HCT116 (cell line): ENCODE measurements around the gene MAPK8IP3. TPM values are rescaled to one million over a fixed set of nuclear protein-coding genes. Genes with fewer than 3 reads are reported as not detected.
"Not testable (repeated sequence)": the region's sequence is repeated elsewhere in the genome, so short reads cannot be mapped to it uniquely, and the experiment has no call there.

ENCODE experiments used
- ATAC-seq: fragments of 200-7000 bp; cut with Tn5 transposase; 2 replicates; pipeline ENCODE4 v1.9.1; 2020; ENCODE audit warnings: mild to moderate bottlenecking, moderate library complexity
- BruUV-seq: library from RNA; stranded (reverse); fragments of 400-500 nt; replicated peaks from 2 replicates; lab custom pipeline; 2021; lab: Mats Ljungman, UMichigan
- CTCF ChIA-PET: fragments of 300-600 bp; sonication (Branson Sonifier 250); formaldehyde crosslinking; loops from one replicate; lab custom pipeline; 2021; ENCODE audit warnings: antibody characterized with exemption; lab: Charles Lee
- POLR2A ChIA-PET: fragments of 300-600, 350-600 bp; sonication (Branson Sonifier 250); formaldehyde crosslinking; loops from one replicate; lab custom pipeline; 2021; ENCODE audit warnings: antibody characterized with exemption; lab: Charles Lee
- RAD21 ChIA-PET, 2 experiments: fragments of 300-600 bp; sonication (Branson Sonifier 250); formaldehyde crosslinking; loops; one replicate each; lab custom pipeline; 2023; ENCODE audit warnings: low total read pairs in 2 of 2; ENCODE audit not compliant: uncharacterized antibody in 2 of 2, unreplicated experiment in 2 of 2, low non-redundant PET in 1 of 2; lab: Charles Lee
- DNase-seq: peaks from one replicate; pipeline ENCODE4 v3.0.0-alpha.2; 2010; ENCODE audit warnings: low read depth, low spot score
- H2AFZ ChIP-seq: fragments of 200-600 bp; shearing (Covaris generic), sonication (generic); 2 replicates; pipeline ENCODE4 v1.6.1; 2017; ENCODE audit warnings: low read depth, mixed run types, mixed read lengths, antibody characterized with exemption, low read length; ENCODE audit not compliant: poor library complexity, severe bottlenecking
- H3K27ac ChIP-seq: 2 replicates; pipeline ENCODE4 v1.5.1; 2012; ENCODE audit warnings: low read depth, low read length
- H3K27me3 ChIP-seq: fragments of 200-600 bp; sonication (generic); 2 replicates; pipeline ENCODE4 v1.6.1; 2016; ENCODE audit warnings: mixed run types, low read length, mixed read lengths; ENCODE audit not compliant: insufficient read depth
- H3K36me3 ChIP-seq, 2 experiments: fragments of 200-500 bp in 1 of 2; fragments of 200-600 bp in 1 of 2; sonication (Bioruptor generic) in 1 of 2; sonication (generic) in 1 of 2; 2 replicates each; pipeline versions ENCODE4 v1.5.1 to v1.6.1; 2014 to 2016; ENCODE audit warnings: low read length in 2 of 2, inconsistent platforms in 1 of 2, mixed read lengths in 1 of 2, mixed run types in 1 of 2; ENCODE audit not compliant: insufficient read depth in 2 of 2, control insufficient read depth in 1 of 2
- H3K4me1 ChIP-seq, 2 experiments: fragments of 200-600 bp in 1 of 2; sonication (generic) in 1 of 2; 2 replicates each; pipeline versions ENCODE4 v1.5.1 to v1.6.1; 2012 to 2017; ENCODE audit warnings: low read length in 2 of 2, inconsistent platforms in 1 of 2, mild to moderate bottlenecking in 1 of 2, mixed read lengths in 1 of 2, mixed run types in 1 of 2, moderate library complexity in 1 of 2; ENCODE audit not compliant: insufficient read depth in 2 of 2, control insufficient read depth in 1 of 2
- H3K4me2 ChIP-seq: fragments of 200-600 bp; sonication (generic); 2 replicates; pipeline ENCODE4 v1.6.1; 2017; ENCODE audit warnings: mixed run types, low read length, mixed read lengths
- H3K4me3 ChIP-seq, 2 experiments: fragments of 200-600 bp in 1 of 2; sonication (generic) in 1 of 2; replicated peaks in 1 of 2; 2 replicates each; pipeline ENCODE4 v1.5.1; 2011 to 2016; ENCODE audit warnings: low read length in 2 of 2, control low read depth in 1 of 2, low read depth in 1 of 2, mild to moderate bottlenecking in 1 of 2, mixed read lengths in 1 of 2, mixed run types in 1 of 2
- H3K79me2 ChIP-seq: fragments of 200-600 bp; sonication (generic); 2 replicates; pipeline ENCODE4 v1.6.1; 2017; ENCODE audit warnings: mild to moderate bottlenecking, mixed run types, low read length, moderate library complexity, mixed read lengths; ENCODE audit not compliant: insufficient read depth
- H3K9ac ChIP-seq: fragments of 200-600 bp; sonication (generic); 2 replicates; pipeline ENCODE4 v1.6.1; 2016; ENCODE audit warnings: low read length, mixed read lengths
- H3K9me2 ChIP-seq: fragments of 200-600 bp; sonication (generic), shearing (Covaris generic); 2 replicates; pipeline ENCODE4 v1.6.1; 2017; ENCODE audit warnings: mixed run types, mild to moderate bottlenecking, moderate library complexity; ENCODE audit not compliant: insufficient read depth
- H3K9me3 ChIP-seq, 2 experiments: fragments of 200-500 bp in 1 of 2; fragments of 200-600 bp in 1 of 2; sonication (Bioruptor generic) in 1 of 2; sonication (generic) in 1 of 2; 2 replicates each; pipeline ENCODE4 v1.6.1; 2014 to 2017; ENCODE audit warnings: low read length in 2 of 2, mixed read lengths in 2 of 2, inconsistent platforms in 1 of 2, low read depth in 1 of 2, mild to moderate bottlenecking in 1 of 2, mixed run types in 1 of 2, moderate library complexity in 1 of 2; ENCODE audit not compliant: control insufficient read depth in 1 of 2, insufficient read depth in 1 of 2
- H4K20me1 ChIP-seq: fragments of 200-600 bp; sonication (generic), shearing (Covaris generic); 2 replicates; pipeline ENCODE4 v1.6.1; 2017; ENCODE audit warnings: mixed run types, mild to moderate bottlenecking, moderate library complexity; ENCODE audit not compliant: insufficient read depth
- ELF1 ChIP-seq: IDR thresholded peaks from 2 replicates; pipeline ENCODE4 v1.6.1; 2012; ENCODE audit warnings: low read depth, borderline replicate concordance
- JUND ChIP-seq: IDR thresholded peaks from 2 replicates; pipeline ENCODE4 v1.6.1; 2012
- POLR2A ChIP-seq: IDR thresholded peaks from 2 replicates; pipeline ENCODE4 v1.7.0; 2011; ENCODE audit warnings: borderline replicate concordance; ENCODE audit not compliant: insufficient read depth, insufficient read length; ENCODE audit errors: extremely low read depth
- RAD21 ChIP-seq: IDR thresholded peaks from 2 replicates; pipeline ENCODE4 v1.6.1; 2012; ENCODE audit warnings: low read depth, mild to moderate bottlenecking
- SIN3A ChIP-seq: IDR thresholded peaks from 2 replicates; pipeline ENCODE4 v1.6.1; 2012; ENCODE audit warnings: low read depth
- ZBTB33 ChIP-seq: IDR thresholded peaks from 2 replicates; pipeline ENCODE4 v1.6.1; 2011; ENCODE audit warnings: mild to moderate bottlenecking, low read length, moderate library complexity; ENCODE audit not compliant: insufficient replicate concordance; ENCODE audit errors: extremely low read depth
- ZNF274 ChIP-seq: fragments of 200-500 bp; sonication (Bioruptor generic); IDR thresholded peaks from 2 replicates; pipeline ENCODE4 v1.6.1; 2014; ENCODE audit warnings: mild to moderate bottlenecking, low read depth, low read length, inconsistent platforms
- intact Hi-C: fragments of 100-400 bp; cut with micrococcal nuclease; formaldehyde crosslinking; loops from 2 replicates; pipeline ENCODE4 v1.10.0; 2022
- total RNA-seq: library from RNA; stranded (reverse); gene quantifications from one replicate; pipeline ENCODE4 v1.2.1, GENCODE V29; 2021; ENCODE audit not compliant: unreplicated experiment

The MAPK8IP3 gene
- total RNA-seq, 1 experiment from 2014 or later = 75.3 TPM

DNA sequence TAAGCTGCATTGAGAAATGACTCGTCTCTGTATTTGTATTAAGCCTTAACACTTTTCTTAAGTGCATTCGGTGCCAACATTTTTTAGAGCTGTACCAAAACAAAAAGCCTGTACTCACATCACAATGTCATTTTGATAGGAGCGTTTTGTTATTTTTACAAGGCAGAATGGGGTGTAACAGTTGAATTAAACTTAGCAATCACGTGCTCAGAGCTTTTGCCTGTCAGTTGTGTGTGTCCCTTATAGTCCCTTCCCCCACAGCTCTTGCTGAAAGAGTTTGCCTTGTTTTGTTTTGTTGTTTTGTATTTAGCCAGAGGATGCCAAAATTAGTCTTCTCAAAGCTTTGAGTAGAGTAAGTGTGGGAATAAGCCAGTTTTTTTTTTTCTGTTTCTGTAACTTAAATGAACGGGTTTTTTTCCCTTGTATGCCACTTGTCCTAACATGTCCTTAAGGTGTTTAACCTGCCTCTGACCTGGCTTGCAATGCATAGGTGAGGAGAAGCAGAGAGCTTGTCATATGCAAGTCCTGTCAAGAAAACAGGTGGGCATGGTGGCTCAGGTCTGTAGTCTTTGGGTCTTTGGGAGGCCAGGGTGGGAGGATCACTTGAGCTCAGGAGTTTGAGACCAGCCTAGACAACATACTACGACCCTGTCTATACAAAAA, 4.6 kb upstream of the MAPK8IP3 start:
- H3K27ac ChIP-seq = no peak overlapping the region
- no peaks in the 10 kb centered on the region for H3K27me3 ChIP-seq
- peaks cover 6 to 15% of the 10 kb centered on the region in 2 experiments for H3K4me1 ChIP-seq
- peaks cover 13% of the 10 kb centered on the region for H3K79me2 ChIP-seq
- ChIA-PET POLR2A (no interaction called here), CTCF (no interaction called here), RAD21 (no interaction called here)
- H3K9ac ChIP-seq = no peak overlapping the region
- H3K9me2 ChIP-seq = no peaks in the 10 kb centered on the region
- H3K4me3 ChIP-seq = no peak overlapping the region
- no peak for TF ChIP-seq ZNF274
- no peak for TF ChIP-seq POLR2A
- no peak for TF ChIP-seq ELF1
- TF ChIP-seq RAD21 = no peak
- no peak for TF ChIP-seq JUND
- TF ChIP-seq SIN3A = no peak
- no peak for TF ChIP-seq ZBTB33
- intact Hi-C loops = no loop called here
- no peaks in the 10 kb centered on the region for H3K9me3 ChIP-seq
- no peak overlapping the region for H2AFZ ChIP-seq
- no peak for ATAC-seq
- BruUV-seq = no TSS peak
- H3K4me2 ChIP-seq = no peak overlapping the region
- peaks cover 46 to 48% of the 10 kb centered on the region in 2 experiments for H3K36me3 ChIP-seq
- 0 out of 2 replicates have a peak, but pooled peaks cover 4% of the 10 kb centered on the region for H4K20me1 ChIP-seq
- no peak for DNase-seq

DNA sequence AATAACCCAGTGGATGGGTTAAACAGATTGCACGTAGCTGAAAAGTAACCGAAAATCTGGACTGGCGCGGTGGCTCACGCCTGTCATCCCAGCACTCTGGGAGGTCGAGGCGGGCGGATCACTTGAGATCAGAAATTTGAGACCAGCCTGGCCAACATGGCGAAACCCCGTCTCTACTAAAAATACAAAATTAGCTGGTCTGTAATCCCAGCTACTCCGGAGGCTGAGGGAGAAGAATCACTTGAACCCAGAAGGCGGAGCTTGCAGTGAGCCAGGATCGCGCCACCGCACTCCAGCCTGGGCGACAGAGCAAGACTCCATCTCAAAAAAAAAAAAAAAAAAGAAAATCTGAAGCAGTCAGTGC, 689 bp upstream of the MAPK8IP3 start:
- H3K79me2 ChIP-seq = peaks cover 40% of the 10 kb centered on the region
- H3K9me3 ChIP-seq, intact Hi-C loops, H3K9me2 ChIP-seq, H3K27me3 ChIP-seq, H4K20me1 ChIP-seq, RAD21 ChIA-PET, BruUV-seq, DNase-seq: not testable (repeated sequence)
- H3K9ac ChIP-seq = peak overlapping the region; percentile 87
- H3K36me3 ChIP-seq = peaks cover 13 to 20% of the 10 kb centered on the region in 2 experiments; a peak in 3 of 4 replicates
- ChIA-PET CTCF (interaction anchor here (0.5 to 1.7 kb wide), 16 partner anchors 8 to 93 kb away, joined by 3 to 12 read pairs (median 5); partner anchors contain the start of genes CRAMP1, EME2, IFT140 and JPT2), POLR2A (interaction anchor here (0.6 to 1.8 kb wide), 4 partner anchors 12 to 56 kb away, joined by 3 to 7 read pairs (median 3); partner anchors contain the start of gene JPT2)
- peaks cover 11 to 20% of the 10 kb centered on the region in 2 experiments for H3K4me1 ChIP-seq
- H3K4me3 ChIP-seq = peak overlapping the region; percentile 81 to 96
- peak; percentile 17 for ATAC-seq
- H2AFZ ChIP-seq = peak overlapping the region; percentile 35
- H3K4me2 ChIP-seq = peak overlapping the region; percentile 97
- peak overlapping the region; percentile 82 for H3K27ac ChIP-seq
